Keratinocyte (primary cell): ENCODE measurements around the gene TSHB. TPM values are rescaled to one million over a fixed set of nuclear protein-coding genes. Genes with fewer than 3 reads are reported as not detected.
A peak's percentile ranks its signal among the peaks of the same experiment; 100 is the strongest.

Source experiments
- DNase-seq: peaks from one replicate; pipeline ENCODE4 v3.0.0-alpha.2; 2011; ENCODE audit warnings: low read depth, missing footprints, low spot score
- FAIRE-seq: peaks from 2 replicates; lab custom pipeline; 2011; peaks lifted over from hg19 to GRCh38; lab: Jason Lieb, UNC
- H2AFZ ChIP-seq: 2 replicates; pipeline ENCODE4 v1.6.0; 2012; ENCODE audit warnings: low read length, control low read depth, inconsistent platforms; ENCODE audit not compliant: control insufficient read depth
- H3K27ac ChIP-seq: 2 replicates; pipeline ENCODE4 v1.5.1; 2011; ENCODE audit warnings: low read length; ENCODE audit not compliant: control insufficient read depth, insufficient read depth
- H3K27me3 ChIP-seq: 3 replicates; pipeline ENCODE4 v1.6.0; 2011; ENCODE audit warnings: low read length; ENCODE audit not compliant: control insufficient read depth, insufficient read depth; ENCODE audit errors: extremely low read depth
- H3K36me3 ChIP-seq, 2 experiments: 2 replicates in 1 of 2; 3 replicates in 1 of 2; pipeline ENCODE4 v1.5.1; 2011; ENCODE audit warnings: low read length in 2 of 2, mild to moderate bottlenecking in 1 of 2; ENCODE audit not compliant: control insufficient read depth in 2 of 2, insufficient read depth in 2 of 2; ENCODE audit errors: extremely low read depth in 1 of 2
- H3K4me1 ChIP-seq: 3 replicates; pipeline ENCODE4 v1.5.1; 2011; ENCODE audit warnings: low read length; ENCODE audit not compliant: control insufficient read depth, insufficient read depth; ENCODE audit errors: extremely low read depth
- H3K4me2 ChIP-seq: 3 replicates; pipeline ENCODE4 v1.6.0; 2011; ENCODE audit warnings: low read depth, low read length; ENCODE audit not compliant: control insufficient read depth, insufficient read depth; ENCODE audit errors: extremely low read depth
- H3K4me3 ChIP-seq, 3 experiments: fragments of 200-600 bp in 1 of 3; sonication (generic) in 1 of 3; 2 replicates in 2 of 3; 3 replicates in 1 of 3; pipeline ENCODE4 v1.5.1; 2011 to 2016; ENCODE audit warnings: low read length in 3 of 3, mild to moderate bottlenecking in 3 of 3, control low read depth in 2 of 3, inconsistent platforms in 1 of 3, low read depth in 1 of 3, mixed read lengths in 1 of 3, mixed run types in 1 of 3, moderate library complexity in 1 of 3; ENCODE audit not compliant: control insufficient read depth in 2 of 3, insufficient read depth in 2 of 3; ENCODE audit errors: extremely low read depth in 1 of 3
- H3K79me2 ChIP-seq: 2 replicates; pipeline ENCODE4 v1.6.0; 2012; ENCODE audit warnings: low read length; ENCODE audit not compliant: control insufficient read depth, insufficient read depth
- H3K9ac ChIP-seq: 3 replicates; pipeline ENCODE4 v1.6.0; 2011; ENCODE audit warnings: low read length; ENCODE audit not compliant: control insufficient read depth, insufficient read depth; ENCODE audit errors: extremely low read depth
- H3K9me1 ChIP-seq: 3 replicates; pipeline ENCODE4 v1.6.0; 2011; ENCODE audit warnings: low read length; ENCODE audit not compliant: control insufficient read depth, insufficient read depth; ENCODE audit errors: extremely low read depth
- H3K9me3 ChIP-seq: 2 replicates; pipeline ENCODE4 v1.5.1; 2012; ENCODE audit warnings: low read depth, low read length; ENCODE audit not compliant: control insufficient read depth
- H4K20me1 ChIP-seq: 3 replicates; pipeline ENCODE4 v1.6.0; 2011; ENCODE audit warnings: low read length; ENCODE audit not compliant: control insufficient read depth, insufficient read depth; ENCODE audit errors: extremely low read depth
- CTCF ChIP-seq, 3 experiments: IDR thresholded peaks in 1 of 3; conservative IDR thresholded peaks in 1 of 3; optimal IDR thresholded peaks in 1 of 3; 2 replicates in 2 of 3; 3 replicates in 1 of 3; pipeline versions ENCODE3 to v1.5.1; 2011; ENCODE audit warnings: low read length in 3 of 3, mild to moderate bottlenecking in 3 of 3, moderate library complexity in 2 of 3, control low read depth in 1 of 3, inconsistent platforms in 1 of 3; ENCODE audit not compliant: insufficient read depth in 2 of 3; ENCODE audit errors: extremely low read depth in 1 of 3
- EZH2 ChIP-seq: IDR thresholded peaks from one replicate; pipeline ENCODE4 v1.6.1; 2012; ENCODE audit warnings: inconsistent platforms, mild to moderate bottlenecking, low read length, moderate library complexity
- dilution Hi-C: fragments of 300-500 bp; cut with MboI; formaldehyde crosslinking; loops from one replicate; pipeline ENCODE4 v1.7.0; 2020; ENCODE audit warnings: low sequenced_read_pairs; ENCODE audit not compliant: extremely low pct_ligation_motif_present
- polyA plus RNA-seq, 5 experiments: library from polyadenylated mRNA; depleted of rRNA in 3 of 5; stranded (reverse) in 3 of 5; stranded (forward) in 1 of 5; unstranded in 1 of 5; fragments of >200 nt; gene quantifications; 1 replicate in 1 of 5; 2 replicates in 3 of 5; 3 replicates in 1 of 5; pipeline versions ENCODE4 v1.2.1 to v1.2.3, GENCODE V29; 2011 to 2012; ENCODE audit warnings: missing spikeins in 2 of 5, low read depth in 1 of 5, low replicate concordance in 1 of 5

The TSHB gene
- polyA plus RNA-seq, 1 donor (not counting 4 experiments of a cell fraction or from before 2014, with no cell fraction given), result not detected

DNA sequence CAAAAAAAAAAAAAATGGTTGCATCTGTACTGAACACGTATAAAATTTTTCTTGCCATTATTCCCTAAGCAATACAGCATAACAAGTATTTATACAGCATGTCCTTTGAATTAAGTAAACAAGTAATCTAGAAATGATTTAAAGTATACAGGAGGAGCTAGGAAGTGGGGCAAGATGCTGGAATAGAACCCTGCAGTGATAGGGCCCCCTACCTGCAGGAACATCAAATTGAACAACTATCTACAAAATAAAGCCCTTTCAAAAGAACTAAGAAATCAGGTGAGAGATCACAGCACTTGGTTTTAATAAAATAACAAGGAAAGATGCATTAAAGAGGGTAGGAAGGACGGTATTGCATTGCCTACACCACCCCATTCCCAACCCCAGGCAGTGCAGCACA, 10.9 kb downstream of the TSHB start:
- DNase-seq (no peak), FAIRE-seq (no peak)
- no peaks in the 10 kb centered on the region for H3K36me3 ChIP-seq
- no peaks in the 10 kb centered on the region for H4K20me1 ChIP-seq
- dilution Hi-C loops, result no loop called here
- H3K4me3 ChIP-seq, result no peak overlapping the region
- H3K9me1 ChIP-seq, result no peaks in the 10 kb centered on the region
- H3K4me1 ChIP-seq, result no peaks in the 10 kb centered on the region
- H3K27ac ChIP-seq, result no peak overlapping the region
- no peak overlapping the region for H3K9ac ChIP-seq
- TF ChIP-seq CTCF (optimal IDR thresholded peaks at IDR 0.05 in 1 of 3, IDR thresholded peaks at IDR 0.05 in 1 of 3, conservative IDR thresholded peaks at IDR 0.05 in 1 of 3; ENCODE audit: extremely low read depth in 1 of 3, insufficient read depth in 2 of 3, low read length in 3 of 3) (peak; percentile 23 to 46 (median 26)), EZH2 (no peak)
- no peak overlapping the region for H3K4me2 ChIP-seq
- H3K27me3 ChIP-seq, result no peaks in the 10 kb centered on the region
- H2AFZ ChIP-seq, result no peak overlapping the region
- H3K9me3 ChIP-seq, result no peaks in the 10 kb centered on the region
- no peaks in the 10 kb centered on the region for H3K79me2 ChIP-seq

- Histone ChIP-seq H3K36me3 (no peaks in the 10 kb centered on the region), H3K9me3 (no peaks in the 10 kb centered on the region), H3K79me2 (no peaks in the 10 kb centered on the region), H3K4me1 (no peaks in the 10 kb centered on the region), H3K9ac (no peak overlapping the region), H3K27ac (no peak overlapping the region), H3K27me3 (no peaks in the 10 kb centered on the region), H3K4me2 (no peak overlapping the region), H3K9me1 (no peaks in the 10 kb centered on the region), H3K4me3 (no peak overlapping the region), H4K20me1 (no peaks in the 10 kb centered on the region), H2AFZ (no peak overlapping the region)
- FAIRE-seq (peak; percentile 59), DNase-seq (no peak)
- TF ChIP-seq CTCF (optimal IDR thresholded peaks at IDR 0.05 in 1 of 3, IDR thresholded peaks at IDR 0.05 in 1 of 3, conservative IDR thresholded peaks at IDR 0.05 in 1 of 3; ENCODE audit: extremely low read depth in 1 of 3, insufficient read depth in 2 of 3, low read length in 3 of 3) (peak; percentile 52 to 72 (median 69)), EZH2 (no peak)
- dilution Hi-C loops, result no loop called here
Observed at GRCh38 chr1:115041654-115042053, 12.0 kb downstream of the TSHB start.
